Activated effector memory CD4-positive, alpha-beta T cell treated with anti-CD3 and anti-CD28 coated beads, Interleukin-2, amount 50 U/mL, for 16 hours (primary cell): Measurements from ENCODE around the gene UBR4.

Experiments
- DNase-seq: peaks from one replicate; pipeline ENCODE4 v3.0.0-alpha.2; 2020

UBR4 gene

GRCh38 chr1:19049128-19049768, 160.8 kb downstream of the UBR4 start:
- no peak for DNase-seq

- DNase-seq = no peak
These were observed 162.9 kb downstream of the UBR4 start for GRCh38 chr1:19046972-19047731.

- peak; percentile 55 for DNase-seq
These were observed 163.9 kb downstream of the UBR4 start for GRCh38 chr1:19045898-19046880.

DNA sequence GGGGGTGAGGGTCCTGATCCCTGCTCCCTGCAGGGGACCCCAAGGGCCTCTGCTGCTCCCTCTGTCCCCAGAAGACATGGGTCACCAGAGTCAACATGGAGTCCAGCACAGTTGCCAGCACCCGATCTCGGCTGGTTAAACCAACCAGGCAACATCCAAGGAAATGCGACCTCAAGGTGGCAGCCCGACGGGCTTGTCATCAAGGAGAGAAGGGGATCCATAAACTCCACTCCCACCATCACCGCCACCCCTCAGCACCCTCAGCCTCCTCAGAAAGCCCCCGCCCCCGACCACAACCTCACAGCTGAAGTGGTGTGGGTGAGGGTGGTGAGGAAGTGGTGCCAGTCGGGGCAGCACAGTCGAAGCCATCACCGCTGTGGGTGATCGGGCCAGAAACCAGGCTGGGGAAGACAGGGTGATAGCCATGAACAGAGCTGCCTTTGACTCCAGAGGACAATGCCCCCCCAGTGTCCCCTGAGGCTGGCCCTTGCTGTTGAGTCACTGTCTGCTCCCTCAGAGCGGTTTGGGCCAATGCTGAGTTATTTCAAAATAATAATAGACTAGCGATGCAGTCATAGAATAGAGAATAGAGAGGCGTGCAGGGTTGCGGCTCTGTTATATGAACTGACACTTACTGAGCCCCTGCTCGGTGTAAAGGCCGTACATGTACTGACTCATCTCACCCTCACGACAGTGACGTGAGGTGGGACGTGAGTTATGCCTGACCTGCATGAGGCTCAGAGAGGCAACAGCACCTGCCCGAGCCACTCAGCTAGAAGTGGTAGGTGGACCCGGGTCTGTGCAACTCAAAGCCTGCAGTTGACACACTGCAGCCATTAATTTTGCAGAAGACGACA, 164.9 kb downstream of the UBR4 start:
- peak; percentile 63 for DNase-seq

DNA sequence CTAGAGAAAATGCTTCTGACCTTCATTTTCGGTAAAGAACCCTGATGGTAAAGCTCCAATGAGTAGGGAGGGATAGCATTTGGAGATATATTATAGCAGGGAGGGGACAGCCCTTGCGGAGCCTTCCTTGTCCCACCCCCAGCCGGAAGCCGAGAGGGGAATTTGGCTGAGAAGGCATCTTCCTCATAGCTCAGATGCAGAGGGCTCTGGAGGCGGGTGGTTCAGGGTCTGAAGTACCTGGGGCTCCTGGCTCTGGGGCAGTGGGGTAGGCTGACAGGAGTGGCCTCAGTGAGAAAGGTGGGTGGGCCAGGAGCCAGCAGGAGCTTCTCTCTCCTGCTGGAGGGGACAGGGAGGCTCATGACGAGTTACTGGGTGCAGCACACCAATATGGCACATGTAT, 165.6 kb downstream of the UBR4 start:
- peak; percentile 53 for DNase-seq

- peak; percentile 42 for DNase-seq
These were observed 166.3 kb downstream of the UBR4 start for GRCh38 chr1:19043579-19044443.

GRCh38 chr1:19042675-19043578, 167.1 kb downstream of the UBR4 start:
- DNase-seq = peak; percentile 62

- peak; percentile 24 for DNase-seq
These were observed 169.9 kb downstream of the UBR4 start for GRCh38 chr1:19040010-19040680.

DNA sequence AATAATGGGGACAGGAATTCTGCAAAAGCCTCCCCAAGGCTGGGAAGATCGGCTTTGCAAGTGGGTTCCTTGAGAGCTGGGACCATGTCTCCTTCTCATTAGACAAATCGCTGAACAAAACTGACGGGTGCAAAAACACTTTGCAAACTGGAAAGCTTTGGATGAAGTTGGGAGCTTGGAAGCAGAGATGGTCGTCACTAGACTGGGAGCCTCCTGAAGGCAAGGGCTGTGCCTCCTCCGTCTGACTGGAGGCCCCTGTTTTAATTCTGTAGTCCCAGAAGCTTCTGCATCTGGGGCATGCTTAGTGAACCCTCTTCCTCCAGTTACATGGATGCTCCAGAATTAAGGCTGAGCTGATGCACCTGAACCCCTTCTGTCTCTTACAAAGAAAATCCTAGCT, 171.3 kb downstream of the UBR4 start:
- DNase-seq = peak; percentile 28

GRCh38 chr1:19038096-19038495, 172.0 kb downstream of the UBR4 start:
- DNase-seq = peak; percentile 19

DNA sequence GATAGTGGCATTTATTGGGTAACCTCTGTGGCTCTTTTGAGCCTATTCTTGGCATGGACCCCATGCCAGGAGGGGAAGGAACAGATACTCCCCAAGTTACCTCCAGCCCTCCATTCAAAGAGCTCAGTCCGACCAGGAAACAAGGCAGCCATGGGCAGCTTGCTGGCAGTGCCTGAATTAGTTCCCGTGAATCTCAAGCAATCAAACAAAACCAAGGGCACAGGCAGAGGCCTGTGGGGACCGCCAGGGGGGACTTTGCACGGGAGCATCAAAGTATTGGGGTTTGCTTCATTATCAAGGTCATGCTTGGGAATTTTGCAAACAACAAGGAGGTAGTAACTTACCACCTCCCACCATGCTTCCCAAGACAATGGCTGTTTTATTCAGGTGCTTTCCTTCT, 172.4 kb downstream of the UBR4 start:
- peak; percentile 44 for DNase-seq

DNA sequence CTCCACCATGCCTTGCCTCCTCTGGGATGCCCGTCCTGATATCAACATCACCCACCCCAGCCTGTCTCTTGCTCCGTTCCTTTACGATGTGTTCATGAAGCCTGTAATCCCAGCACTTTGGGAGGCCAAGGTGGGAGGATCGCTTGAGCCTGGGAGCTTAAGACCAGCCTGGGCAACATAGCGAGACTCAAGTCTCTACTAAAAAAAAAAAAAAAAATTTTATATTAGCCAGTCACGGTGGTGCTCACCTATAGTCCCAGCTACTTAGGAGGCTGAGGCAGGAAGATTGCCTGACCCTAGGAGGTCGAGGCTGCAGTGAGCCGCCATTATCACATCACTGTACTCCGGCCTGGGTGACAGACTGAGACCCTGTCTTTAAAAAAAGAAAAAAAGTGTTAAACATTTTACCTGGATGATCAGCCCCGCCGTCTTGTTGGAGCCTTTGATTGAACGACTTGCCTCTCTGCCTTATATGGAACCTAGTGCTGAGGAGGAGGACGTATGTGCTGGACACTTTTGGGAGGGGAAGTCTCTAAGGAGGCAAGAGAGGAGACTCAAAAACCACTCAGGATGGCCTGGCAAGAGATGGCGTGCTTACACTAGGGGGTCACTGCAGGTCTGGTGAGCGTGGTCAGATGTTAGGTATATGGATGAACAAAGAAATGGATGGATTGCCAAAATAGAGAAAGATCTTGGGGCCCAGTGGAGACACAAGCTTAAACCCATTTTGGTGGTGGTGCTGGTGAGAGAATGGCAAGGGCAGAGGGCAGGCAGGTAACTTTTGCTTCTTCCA, 173.1 kb downstream of the UBR4 start:
- peak; percentile 34 for DNase-seq

DNA sequence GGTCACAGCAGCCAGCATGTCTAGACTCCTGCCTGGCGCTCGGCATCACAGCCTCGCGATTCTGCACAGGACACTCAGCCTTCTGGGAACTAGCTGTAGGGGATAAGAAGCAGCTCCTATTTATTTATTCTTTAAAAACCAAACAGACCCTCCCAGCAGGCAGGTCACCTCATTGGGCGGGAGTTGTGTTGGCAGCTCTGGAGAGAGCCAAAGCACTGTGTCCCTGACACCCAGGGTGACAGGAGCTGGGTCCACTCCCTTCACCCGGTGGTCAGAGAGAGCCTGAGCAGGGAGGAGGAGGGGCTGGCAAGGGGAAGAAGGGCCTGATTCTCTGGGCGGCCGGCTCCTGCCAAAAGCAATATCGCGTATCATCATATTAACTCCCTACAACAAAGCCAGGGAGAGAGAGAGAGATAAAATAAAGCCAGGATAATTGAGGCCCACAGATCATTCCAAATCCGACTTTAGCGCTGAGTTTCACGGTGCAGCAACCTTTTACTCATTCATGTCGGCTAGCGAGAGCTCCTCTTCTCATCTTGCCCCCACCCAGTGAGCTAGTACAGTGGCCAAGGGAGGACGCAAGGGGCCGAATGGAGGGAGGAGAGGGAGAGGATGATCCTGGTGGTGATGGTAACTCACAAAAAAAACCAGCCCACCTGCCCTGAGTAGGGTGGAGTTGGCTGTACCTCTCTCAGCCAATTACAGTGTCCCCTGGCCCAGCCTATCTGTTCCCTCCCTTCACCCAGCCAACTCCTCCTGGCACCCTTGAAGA, 173.8 kb downstream of the UBR4 start:
- DNase-seq = peak; percentile 52

DNA sequence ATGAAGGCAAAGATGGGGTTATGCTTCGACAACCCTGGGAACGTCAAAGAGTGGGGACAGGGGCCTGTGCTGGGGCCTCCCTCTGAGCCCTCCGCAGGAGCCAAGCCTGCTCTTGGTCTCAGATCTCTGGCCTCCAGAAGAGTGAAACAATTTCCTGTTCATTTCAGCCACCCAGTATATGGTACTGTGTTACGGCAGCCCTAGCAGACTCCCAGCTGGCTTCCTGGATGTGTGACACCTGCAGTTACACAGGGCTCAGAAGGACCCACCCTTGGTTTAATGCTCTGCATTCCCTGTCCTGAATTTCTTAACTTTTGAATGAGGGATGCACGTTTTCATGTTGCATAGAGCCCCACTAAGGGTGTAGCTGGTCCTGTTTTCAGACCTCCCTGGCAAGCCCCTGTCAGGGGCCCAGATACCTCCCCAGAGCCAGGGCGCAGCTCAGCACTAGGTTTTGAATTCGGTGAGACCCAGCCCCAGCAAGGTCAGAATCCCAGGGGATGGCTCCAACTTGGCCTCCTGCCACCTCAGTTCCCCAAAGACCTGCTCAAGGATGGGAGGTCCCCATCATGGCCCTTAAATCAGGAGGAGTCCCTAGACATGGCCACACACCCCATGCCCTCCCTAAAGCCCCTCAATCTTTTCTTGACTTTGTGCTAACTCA, 174.6 kb downstream of the UBR4 start:
- peak; percentile 42 for DNase-seq

DNA sequence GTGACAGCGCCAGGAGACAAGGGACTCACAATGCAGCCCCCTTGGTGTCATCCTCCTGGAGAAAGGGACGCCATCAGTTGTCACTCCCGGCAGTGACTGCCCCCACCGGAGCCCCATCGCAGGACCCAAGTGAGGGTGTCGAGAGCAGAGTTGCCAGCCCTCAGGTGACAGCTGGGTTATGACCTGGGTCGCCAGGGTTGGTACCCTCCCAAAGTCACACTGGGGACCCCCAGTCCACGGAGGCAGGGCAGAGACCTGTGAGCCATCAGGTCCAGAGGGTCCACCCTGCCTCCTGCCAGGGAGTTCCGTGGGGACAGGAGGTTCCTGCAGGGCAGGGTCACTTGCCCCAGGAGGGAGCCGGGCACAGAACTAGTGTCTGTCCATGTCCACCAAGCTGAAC, 175.3 kb downstream of the UBR4 start:
- peak; percentile 45 for DNase-seq

GRCh38 chr1:19033926-19034680, 176.0 kb downstream of the UBR4 start:
- DNase-seq = peak; percentile 50

GRCh38 chr1:19033515-19033839, 176.6 kb downstream of the UBR4 start:
- no peak for DNase-seq
